HG03025 (cell line): ENCODE measurements around the gene RBM27.
"Not testable (repeated sequence)": the region's sequence is repeated elsewhere in the genome, so short reads cannot be mapped to it uniquely, and the experiment has no call there.

Experiments used
- ATAC-seq: cut with Tn5 transposase; IDR thresholded peaks from one replicate; pipeline ENCODE4 v1.9.1; 2021; ENCODE audit warnings: mild to moderate bottlenecking, moderate library complexity; ENCODE audit not compliant: unreplicated experiment, low FRiP score

RBM27 gene

GRCh38 chr5:146203011-146203871, at the start of gene RBM27:
Gene RBM27, plus strand, starts transcription at chr5:146203605. Its CDS starts 161 bp downstream, at chr5:146203766.
- peak; percentile 100 for ATAC-seq

- no peak for ATAC-seq
These were observed 45.1 kb upstream of the RBM27 start for GRCh38 chr5:146158255-146158654.

- no peak for ATAC-seq
These were observed 39.0 kb upstream of the RBM27 start for GRCh38 chr5:146164382-146164781.

- ATAC-seq, result no peak
These were observed 37.9 kb upstream of the RBM27 start for GRCh38 chr5:146165460-146165859.

GRCh38 chr5:146165903-146166302, 37.5 kb upstream of the RBM27 start:
- no peak for ATAC-seq

GRCh38 chr5:146169076-146169475, 34.3 kb upstream of the RBM27 start:
- ATAC-seq, result no peak

- ATAC-seq, result not testable (repeated sequence)
These were observed 30.4 kb upstream of the RBM27 start for GRCh38 chr5:146173049-146173448.

- ATAC-seq, result peak; percentile 99
These were observed 29.8 kb upstream of the RBM27 start for GRCh38 chr5:146173597-146173996.

- ATAC-seq, result no peak
These were observed 26.6 kb upstream of the RBM27 start for GRCh38 chr5:146176805-146177204.

GRCh38 chr5:146179696-146180095, 23.7 kb upstream of the RBM27 start:
- no peak for ATAC-seq

- ATAC-seq, result not testable (repeated sequence)
These were observed 20.0 kb upstream of the RBM27 start for GRCh38 chr5:146183403-146183802.

GRCh38 chr5:146185161-146185560, 18.2 kb upstream of the RBM27 start:
- ATAC-seq, result no peak

- ATAC-seq, result no peak
These were observed 15.0 kb upstream of the RBM27 start for GRCh38 chr5:146188358-146188757.

GRCh38 chr5:146192571-146193043, 10.8 kb upstream of the RBM27 start:
- ATAC-seq, result no peak

- ATAC-seq, result no peak
These were observed 10.1 kb upstream of the RBM27 start for GRCh38 chr5:146193285-146193684.

GRCh38 chr5:146194997-146195396, 8.4 kb upstream of the RBM27 start:
- not testable (repeated sequence) for ATAC-seq

GRCh38 chr5:146196459-146197048, 6.9 kb upstream of the RBM27 start:
- no peak for ATAC-seq

- ATAC-seq, result no peak
These were observed 4.1 kb upstream of the RBM27 start for GRCh38 chr5:146199176-146199815.

- ATAC-seq, result not testable (repeated sequence)
These were observed 1.6 kb upstream of the RBM27 start for GRCh38 chr5:146201795-146202194.

- peak; percentile 15 for ATAC-seq
These were observed 427 bp downstream of the RBM27 start for GRCh38 chr5:146203872-146204192.

GRCh38 chr5:146205499-146206202, 2.2 kb downstream of the RBM27 start:
- no peak for ATAC-seq
